ENCODE data around the gene C5orf63. TPM values are rescaled to one million over a fixed set of nuclear protein-coding genes. Genes with fewer than 3 reads are reported as not detected.
"Not testable (repeated sequence)": the region's sequence is repeated elsewhere in the genome, so short reads cannot be mapped to it uniquely, and the experiment has no call there.

The C5orf63 gene
- total RNA-seq, 1 experiment from 2014 or later = 24.2 TPM

- H3K9ac ChIP-seq (ENCODE audit: low read length) = no peak overlapping the region
Observed at GRCh38 chr5:127006744-127007143, 66.6 kb downstream of the C5orf63 start.

DNA sequence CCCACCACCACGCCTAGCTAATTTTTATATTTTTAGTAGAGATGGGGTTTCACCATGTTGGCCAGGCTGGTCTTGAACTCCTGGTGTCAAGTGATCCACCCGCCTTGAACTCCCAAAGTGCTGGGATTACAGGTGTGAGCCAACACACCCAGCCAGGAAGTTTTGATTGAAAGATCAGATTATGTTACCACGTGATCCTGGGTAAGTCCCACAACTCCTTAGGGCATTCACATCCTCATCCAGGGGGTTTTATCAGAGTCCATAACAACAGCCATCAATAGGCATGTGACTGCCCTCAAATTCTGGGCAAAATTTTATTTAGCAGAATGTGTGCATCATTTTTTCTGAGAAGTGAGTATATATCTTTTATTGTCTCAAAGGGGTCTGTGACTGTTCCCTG is 68.0 kb downstream of the C5orf63 start:
- not testable (repeated sequence) for H3K27me3 ChIP-seq (ENCODE audit: low read length); H3K27ac ChIP-seq (ENCODE audit: low read length); H3K9me2 ChIP-seq (replicated peaks; ENCODE audit: insufficient read depth, low read length); DNase-seq; H3K4me3 ChIP-seq (ENCODE audit: low read length); H3K36me3 ChIP-seq (ENCODE audit: insufficient read depth, low read length); H3K9ac ChIP-seq (ENCODE audit: low read length); H2AFZ ChIP-seq (ENCODE audit: low read length); H3K9me3 ChIP-seq (ENCODE audit: low read length); H3K4me2 ChIP-seq (ENCODE audit: low read depth, low read length, poor library complexity, severe bottlenecking); H4K20me1 ChIP-seq (ENCODE audit: insufficient read depth, low read depth, low read length); H3K79me2 ChIP-seq (ENCODE audit: low read length); H3K4me1 ChIP-seq (ENCODE audit: low read length)

More at GRCh38 chr5:127006744-127007143, 66.6 kb downstream of the C5orf63 start:
- Histone ChIP-seq H3K27me3 (ENCODE audit: low read length) (no peaks in the 10 kb centered on the region), H2AFZ (ENCODE audit: low read length) (no peak overlapping the region), H3K79me2 (ENCODE audit: low read length) (no peaks in the 10 kb centered on the region), H3K4me2 (ENCODE audit: low read depth, low read length, poor library complexity, severe bottlenecking) (no peak overlapping the region), H4K20me1 (ENCODE audit: insufficient read depth, low read depth, low read length) (no peaks in the 10 kb centered on the region), H3K4me3 (ENCODE audit: low read length) (no peak overlapping the region), H3K36me3 (ENCODE audit: insufficient read depth, low read length) (no peaks in the 10 kb centered on the region), H3K9me3 (ENCODE audit: low read length) (no peaks in the 10 kb centered on the region), H3K27ac (ENCODE audit: low read length) (no peak overlapping the region), H3K9me2 (replicated peaks; ENCODE audit: insufficient read depth, low read length) (no peaks in the 10 kb centered on the region), H3K4me1 (ENCODE audit: low read length) (no peaks in the 10 kb centered on the region)
- DNase-seq = no peak

DNA sequence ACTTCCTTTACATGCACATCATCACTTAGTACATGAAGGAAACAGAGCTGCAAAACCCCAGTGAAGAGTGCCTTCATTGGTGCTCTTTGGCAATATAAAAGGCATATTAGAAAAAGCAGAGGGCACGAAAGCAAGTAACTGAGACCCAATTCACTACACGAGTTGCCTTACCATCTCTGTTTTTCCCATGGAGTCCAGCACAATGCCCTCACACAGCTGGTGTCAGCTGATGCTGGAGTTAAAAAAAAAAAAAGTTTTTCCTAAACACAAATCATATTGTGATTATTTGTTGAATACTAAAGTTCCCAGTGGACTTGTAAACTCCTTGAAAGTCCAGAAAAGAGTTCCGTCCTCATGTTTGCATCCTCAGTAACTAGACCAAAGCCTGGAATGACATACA is 68.6 kb downstream of the C5orf63 start:
- no peak overlapping the region for H3K9ac ChIP-seq (ENCODE audit: low read length)
- no peaks in the 10 kb centered on the region for H3K27me3 ChIP-seq (ENCODE audit: low read length)
- no peaks in the 10 kb centered on the region for H3K9me2 ChIP-seq (replicated peaks; ENCODE audit: insufficient read depth, low read length)
- H3K4me1 ChIP-seq (ENCODE audit: low read length) = no peaks in the 10 kb centered on the region
- no peak overlapping the region for H2AFZ ChIP-seq (ENCODE audit: low read length)
- H3K4me2 ChIP-seq (ENCODE audit: low read depth, low read length, poor library complexity, severe bottlenecking) = no peak overlapping the region
- H4K20me1 ChIP-seq (ENCODE audit: insufficient read depth, low read depth, low read length) = no peaks in the 10 kb centered on the region
- H3K79me2 ChIP-seq (ENCODE audit: low read length) = no peaks in the 10 kb centered on the region
- no peak overlapping the region for H3K27ac ChIP-seq (ENCODE audit: low read length)
- no peak for DNase-seq
- no peak overlapping the region for H3K4me3 ChIP-seq (ENCODE audit: low read length)
- H3K36me3 ChIP-seq (ENCODE audit: insufficient read depth, low read length) = no peaks in the 10 kb centered on the region
- H3K9me3 ChIP-seq (ENCODE audit: low read length) = no peaks in the 10 kb centered on the region

DNA sequence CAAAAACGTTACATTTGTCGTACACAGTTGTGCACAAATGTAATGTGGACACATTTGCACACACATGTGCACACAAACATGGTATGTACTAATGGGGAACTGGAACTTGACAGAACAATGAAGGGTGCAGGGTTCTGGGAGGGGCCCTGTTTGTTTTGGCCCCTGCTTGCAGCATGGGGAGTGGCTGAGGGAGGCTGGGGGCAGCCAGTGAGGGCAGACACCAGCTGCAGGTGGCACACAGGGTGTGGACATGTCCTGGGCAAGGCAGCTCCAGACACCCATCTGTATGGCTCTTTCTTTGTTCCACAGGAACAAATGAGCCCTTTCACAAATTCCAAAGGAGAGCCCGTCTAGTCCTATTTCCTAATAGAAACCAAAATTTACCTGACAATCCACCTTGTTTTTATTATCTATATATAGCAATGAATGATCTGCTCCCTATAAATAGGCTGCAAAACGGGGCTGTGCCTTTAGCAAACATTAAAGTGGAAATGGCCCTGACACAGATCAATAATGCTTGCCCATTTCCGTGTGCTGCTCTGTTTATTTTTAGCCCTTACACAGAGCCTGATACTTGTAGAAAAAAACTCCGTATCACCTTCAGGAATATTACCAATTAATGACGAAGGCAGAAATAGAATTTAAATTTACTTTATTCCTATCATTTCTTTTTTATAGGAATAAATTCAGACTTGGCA is 69.4 kb downstream of the C5orf63 start:
- H3K79me2 ChIP-seq (ENCODE audit: low read length) = no peaks in the 10 kb centered on the region
- H3K4me3 ChIP-seq (ENCODE audit: low read length) = no peak overlapping the region
- H3K9me2 ChIP-seq (replicated peaks; ENCODE audit: insufficient read depth, low read length) = no peaks in the 10 kb centered on the region
- H3K27me3 ChIP-seq (ENCODE audit: low read length) = no peaks in the 10 kb centered on the region
- H2AFZ ChIP-seq (ENCODE audit: low read length) = no peak overlapping the region
- no peak overlapping the region for H3K9ac ChIP-seq (ENCODE audit: low read length)
- no peak overlapping the region for H3K4me2 ChIP-seq (ENCODE audit: low read depth, low read length, poor library complexity, severe bottlenecking)
- no peak overlapping the region for H3K27ac ChIP-seq (ENCODE audit: low read length)
- no peaks in the 10 kb centered on the region for H4K20me1 ChIP-seq (ENCODE audit: insufficient read depth, low read depth, low read length)
- DNase-seq = no peak
- H3K4me1 ChIP-seq (ENCODE audit: low read length) = no peaks in the 10 kb centered on the region
- no peaks in the 10 kb centered on the region for H3K9me3 ChIP-seq (ENCODE audit: low read length)
- H3K36me3 ChIP-seq (ENCODE audit: insufficient read depth, low read length) = no peaks in the 10 kb centered on the region

DNA sequence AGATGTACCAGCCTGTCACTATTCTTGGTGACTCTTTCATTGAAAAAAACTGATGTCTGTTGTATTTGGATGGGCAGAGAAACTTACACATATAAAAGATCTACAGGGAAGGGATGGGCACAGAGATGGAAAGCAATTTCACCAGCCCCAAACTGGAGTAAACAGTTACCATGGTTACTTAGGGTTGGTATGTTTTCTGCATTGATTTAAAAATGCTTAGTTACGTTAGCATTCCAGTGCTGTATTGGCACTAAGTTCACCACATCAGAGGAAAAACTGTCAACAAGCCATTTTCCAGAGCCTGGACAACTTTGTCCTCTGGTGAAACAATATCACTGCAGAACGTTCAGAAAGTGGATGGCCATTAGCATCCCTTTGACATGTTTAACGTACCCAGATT is 70.9 kb downstream of the C5orf63 start:
- Histone ChIP-seq H3K9me3 (ENCODE audit: low read length) (no peaks in the 10 kb centered on the region), H3K36me3 (ENCODE audit: insufficient read depth, low read length) (no peaks in the 10 kb centered on the region), H3K9me2 (replicated peaks; ENCODE audit: insufficient read depth, low read length) (no peaks in the 10 kb centered on the region), H3K79me2 (ENCODE audit: low read length) (no peaks in the 10 kb centered on the region), H3K27me3 (ENCODE audit: low read length) (no peaks in the 10 kb centered on the region), H4K20me1 (ENCODE audit: insufficient read depth, low read depth, low read length) (no peaks in the 10 kb centered on the region), H3K27ac (ENCODE audit: low read length) (no peak overlapping the region), H3K9ac (ENCODE audit: low read length) (no peak overlapping the region), H3K4me1 (ENCODE audit: low read length) (no peaks in the 10 kb centered on the region), H2AFZ (ENCODE audit: low read length) (no peak overlapping the region), H3K4me3 (ENCODE audit: low read length) (no peak overlapping the region), H3K4me2 (ENCODE audit: low read depth, low read length, poor library complexity, severe bottlenecking) (no peak overlapping the region)
- DNase-seq = no peak

DNA sequence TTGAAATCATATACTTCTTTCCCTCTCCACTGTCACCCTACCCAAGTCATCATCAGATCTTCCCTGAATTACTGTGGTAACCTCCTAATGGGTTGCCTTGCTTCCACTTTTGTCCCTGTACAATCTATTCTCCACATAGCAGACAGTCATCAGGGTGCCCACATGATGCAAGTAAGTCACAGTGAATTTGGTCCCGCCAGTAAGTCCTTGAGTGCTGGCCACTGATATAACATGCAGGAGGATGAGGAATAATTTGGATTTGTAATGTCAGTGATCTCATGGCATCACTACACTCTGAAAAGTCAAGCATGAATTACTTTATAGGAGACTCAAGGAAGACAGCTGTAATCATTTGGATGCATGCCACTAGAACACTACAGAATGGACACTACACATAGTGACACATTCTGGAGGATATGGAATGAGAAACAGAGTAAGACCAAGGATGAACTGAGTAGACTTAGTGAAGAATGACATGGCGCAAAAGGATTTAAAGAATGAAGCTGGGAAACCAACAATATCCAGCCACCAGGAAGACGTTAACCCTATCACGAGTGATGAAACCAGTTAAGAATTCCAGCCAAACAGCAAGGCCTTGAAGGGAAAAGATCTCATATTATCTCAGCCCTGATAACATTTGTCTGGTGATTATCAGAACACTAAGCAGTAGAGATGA is 71.5 kb downstream of the C5orf63 start:
- Histone ChIP-seq H2AFZ (ENCODE audit: low read length) (no peak overlapping the region), H3K4me2 (ENCODE audit: low read depth, low read length, poor library complexity, severe bottlenecking) (no peak overlapping the region), H3K9me3 (ENCODE audit: low read length) (no peaks in the 10 kb centered on the region), H3K9ac (ENCODE audit: low read length) (no peak overlapping the region), H4K20me1 (ENCODE audit: insufficient read depth, low read depth, low read length) (no peaks in the 10 kb centered on the region), H3K9me2 (replicated peaks; ENCODE audit: insufficient read depth, low read length) (no peaks in the 10 kb centered on the region), H3K4me1 (ENCODE audit: low read length) (no peaks in the 10 kb centered on the region), H3K4me3 (ENCODE audit: low read length) (no peak overlapping the region), H3K79me2 (ENCODE audit: low read length) (no peaks in the 10 kb centered on the region), H3K36me3 (ENCODE audit: insufficient read depth, low read length) (no peaks in the 10 kb centered on the region), H3K27ac (ENCODE audit: low read length) (no peak overlapping the region), H3K27me3 (ENCODE audit: low read length) (no peaks in the 10 kb centered on the region)
- DNase-seq = no peak

Other genes with a start within 250 kb of the C5orf63 start
- gene MARCHF3, start 42.9 kb downstream of the C5orf63 start, total RNA-seq (2014; rRNA removed; shearing (Covaris generic); ENCODE audit: low replicate concordance) = 0.56 and 9.9 TPM in 2 replicates
- gene MEGF10, start 217.3 kb upstream of the C5orf63 start, total RNA-seq (2014; rRNA removed; shearing (Covaris generic); ENCODE audit: low replicate concordance) = not detected in 2 replicates